HCT116 (cell line): ENCODE measurements around the gene CYP21A2. TPM values are rescaled to one million over a fixed set of nuclear protein-coding genes. Genes with fewer than 3 reads are reported as not detected.
A peak's percentile ranks its signal among the peaks of the same experiment; 100 is the strongest.

Source experiments
- ATAC-seq: fragments of 200-7000 bp; cut with Tn5 transposase; 2 replicates; pipeline ENCODE4 v1.9.1; 2020; ENCODE audit warnings: mild to moderate bottlenecking, moderate library complexity
- BruUV-seq: library from RNA; stranded (reverse); fragments of 400-500 nt; replicated peaks from 2 replicates; lab custom pipeline; 2021; lab: Mats Ljungman, UMichigan
- CTCF ChIA-PET: fragments of 300-600 bp; sonication (Branson Sonifier 250); formaldehyde crosslinking; loops from one replicate; lab custom pipeline; 2021; ENCODE audit warnings: antibody characterized with exemption; lab: Charles Lee
- POLR2A ChIA-PET: fragments of 300-600, 350-600 bp; sonication (Branson Sonifier 250); formaldehyde crosslinking; loops from one replicate; lab custom pipeline; 2021; ENCODE audit warnings: antibody characterized with exemption; lab: Charles Lee
- RAD21 ChIA-PET, 2 experiments: fragments of 300-600 bp; sonication (Branson Sonifier 250); formaldehyde crosslinking; loops; one replicate each; lab custom pipeline; 2023; ENCODE audit warnings: low total read pairs in 2 of 2; ENCODE audit not compliant: uncharacterized antibody in 2 of 2, unreplicated experiment in 2 of 2, low non-redundant PET in 1 of 2; lab: Charles Lee
- DNase-seq: peaks from one replicate; pipeline ENCODE4 v3.0.0-alpha.2; 2010; ENCODE audit warnings: low read depth, low spot score
- H2AFZ ChIP-seq: fragments of 200-600 bp; shearing (Covaris generic), sonication (generic); 2 replicates; pipeline ENCODE4 v1.6.1; 2017; ENCODE audit warnings: low read depth, mixed run types, mixed read lengths, antibody characterized with exemption, low read length; ENCODE audit not compliant: poor library complexity, severe bottlenecking
- H3K27ac ChIP-seq: 2 replicates; pipeline ENCODE4 v1.5.1; 2012; ENCODE audit warnings: low read depth, low read length
- H3K27me3 ChIP-seq: fragments of 200-600 bp; sonication (generic); 2 replicates; pipeline ENCODE4 v1.6.1; 2016; ENCODE audit warnings: mixed run types, low read length, mixed read lengths; ENCODE audit not compliant: insufficient read depth
- H3K36me3 ChIP-seq, 2 experiments: fragments of 200-500 bp in 1 of 2; fragments of 200-600 bp in 1 of 2; sonication (Bioruptor generic) in 1 of 2; sonication (generic) in 1 of 2; 2 replicates each; pipeline versions ENCODE4 v1.5.1 to v1.6.1; 2014 to 2016; ENCODE audit warnings: low read length in 2 of 2, inconsistent platforms in 1 of 2, mixed read lengths in 1 of 2, mixed run types in 1 of 2; ENCODE audit not compliant: insufficient read depth in 2 of 2, control insufficient read depth in 1 of 2
- H3K4me1 ChIP-seq, 2 experiments: fragments of 200-600 bp in 1 of 2; sonication (generic) in 1 of 2; 2 replicates each; pipeline versions ENCODE4 v1.5.1 to v1.6.1; 2012 to 2017; ENCODE audit warnings: low read length in 2 of 2, inconsistent platforms in 1 of 2, mild to moderate bottlenecking in 1 of 2, mixed read lengths in 1 of 2, mixed run types in 1 of 2, moderate library complexity in 1 of 2; ENCODE audit not compliant: insufficient read depth in 2 of 2, control insufficient read depth in 1 of 2
- H3K4me2 ChIP-seq: fragments of 200-600 bp; sonication (generic); 2 replicates; pipeline ENCODE4 v1.6.1; 2017; ENCODE audit warnings: mixed run types, low read length, mixed read lengths
- H3K4me3 ChIP-seq, 2 experiments: fragments of 200-600 bp in 1 of 2; sonication (generic) in 1 of 2; replicated peaks in 1 of 2; 2 replicates each; pipeline ENCODE4 v1.5.1; 2011 to 2016; ENCODE audit warnings: low read length in 2 of 2, control low read depth in 1 of 2, low read depth in 1 of 2, mild to moderate bottlenecking in 1 of 2, mixed read lengths in 1 of 2, mixed run types in 1 of 2
- H3K79me2 ChIP-seq: fragments of 200-600 bp; sonication (generic); 2 replicates; pipeline ENCODE4 v1.6.1; 2017; ENCODE audit warnings: mild to moderate bottlenecking, mixed run types, low read length, moderate library complexity, mixed read lengths; ENCODE audit not compliant: insufficient read depth
- H3K9ac ChIP-seq: fragments of 200-600 bp; sonication (generic); 2 replicates; pipeline ENCODE4 v1.6.1; 2016; ENCODE audit warnings: low read length, mixed read lengths
- H3K9me2 ChIP-seq: fragments of 200-600 bp; sonication (generic), shearing (Covaris generic); 2 replicates; pipeline ENCODE4 v1.6.1; 2017; ENCODE audit warnings: mixed run types, mild to moderate bottlenecking, moderate library complexity; ENCODE audit not compliant: insufficient read depth
- H3K9me3 ChIP-seq, 2 experiments: fragments of 200-500 bp in 1 of 2; fragments of 200-600 bp in 1 of 2; sonication (Bioruptor generic) in 1 of 2; sonication (generic) in 1 of 2; 2 replicates each; pipeline ENCODE4 v1.6.1; 2014 to 2017; ENCODE audit warnings: low read length in 2 of 2, mixed read lengths in 2 of 2, inconsistent platforms in 1 of 2, low read depth in 1 of 2, mild to moderate bottlenecking in 1 of 2, mixed run types in 1 of 2, moderate library complexity in 1 of 2; ENCODE audit not compliant: control insufficient read depth in 1 of 2, insufficient read depth in 1 of 2
- H4K20me1 ChIP-seq: fragments of 200-600 bp; sonication (generic), shearing (Covaris generic); 2 replicates; pipeline ENCODE4 v1.6.1; 2017; ENCODE audit warnings: mixed run types, mild to moderate bottlenecking, moderate library complexity; ENCODE audit not compliant: insufficient read depth
- ATF3 ChIP-seq: IDR thresholded peaks from 2 replicates; pipeline ENCODE4 v1.6.1; 2012
- CBX3 ChIP-seq: IDR thresholded peaks from 2 replicates; pipeline ENCODE4 v1.6.1; 2012; ENCODE audit warnings: low read depth
- EGR1 ChIP-seq: IDR thresholded peaks from 2 replicates; pipeline ENCODE4 v1.6.1; 2012; ENCODE audit warnings: low read depth
- EZH2 ChIP-seq: fragments of 200-600 bp; sonication (generic); IDR thresholded peaks from 2 replicates; pipeline ENCODE4 v1.6.1; 2017; ENCODE audit warnings: antibody characterized with exemption, mixed run types
- JUND ChIP-seq: IDR thresholded peaks from 2 replicates; pipeline ENCODE4 v1.6.1; 2012
- POLR2A ChIP-seq: IDR thresholded peaks from 2 replicates; pipeline ENCODE4 v1.7.0; 2011; ENCODE audit warnings: borderline replicate concordance; ENCODE audit not compliant: insufficient read depth, insufficient read length; ENCODE audit errors: extremely low read depth
- POLR2AphosphoS5 ChIP-seq: IDR thresholded peaks from 2 replicates; pipeline ENCODE4 v1.6.1; 2011; ENCODE audit warnings: mild to moderate bottlenecking, low read depth, low read length, moderate library complexity
- REST ChIP-seq: IDR thresholded peaks from 2 replicates; pipeline ENCODE4 v1.6.1; 2012; ENCODE audit warnings: low read depth
- TCF7L2 ChIP-seq: IDR thresholded peaks from 2 replicates; pipeline ENCODE4 v1.7.0; 2011; ENCODE audit warnings: borderline replicate concordance, inconsistent platforms; ENCODE audit not compliant: insufficient read depth, insufficient read length; ENCODE audit errors: extremely low read depth
- ZBTB33 ChIP-seq: IDR thresholded peaks from 2 replicates; pipeline ENCODE4 v1.6.1; 2011; ENCODE audit warnings: mild to moderate bottlenecking, low read length, moderate library complexity; ENCODE audit not compliant: insufficient replicate concordance; ENCODE audit errors: extremely low read depth
- ZNF274 ChIP-seq: fragments of 200-500 bp; sonication (Bioruptor generic); IDR thresholded peaks from 2 replicates; pipeline ENCODE4 v1.6.1; 2014; ENCODE audit warnings: mild to moderate bottlenecking, low read depth, low read length, inconsistent platforms
- intact Hi-C: fragments of 100-400 bp; cut with micrococcal nuclease; formaldehyde crosslinking; loops from 2 replicates; pipeline ENCODE4 v1.10.0; 2022
- total RNA-seq: library from RNA; stranded (reverse); gene quantifications from one replicate; pipeline ENCODE4 v1.2.1, GENCODE V29; 2021; ENCODE audit not compliant: unreplicated experiment

CYP21A2 gene
- total RNA-seq, 1 experiment from 2014 or later = 1.4 TPM

- TF ChIP-seq REST (no peak), POLR2AphosphoS5 (no peak), CBX3 (no peak), EGR1 (no peak)
- TF ChIP-seq, all 23 proteins: peak for 0
Observed at GRCh38 chr6:32084780-32085179, 46.6 kb downstream of the CYP21A2 start (continued).

- ATAC-seq (no peak), DNase-seq (no peak)
- H3K4me1 ChIP-seq = peaks cover 14 to 34% of the 10 kb centered on the region in 2 experiments
- no peaks in the 10 kb centered on the region for H3K79me2 ChIP-seq
- H3K4me2 ChIP-seq = peak overlapping the region; percentile 17; the same call in 1 of the 2 replicates
- intact Hi-C loops = no loop called here
- H3K27me3 ChIP-seq = no peaks in the 10 kb centered on the region
- RAD21 ChIA-PET = no interaction called here
- H4K20me1 ChIP-seq = no peaks in the 10 kb centered on the region
- H3K9ac ChIP-seq = no peak overlapping the region
- no peaks in the 10 kb centered on the region for H3K9me3 ChIP-seq
- BruUV-seq = no TSS peak
- H3K4me3 ChIP-seq = no peak overlapping the region
- H2AFZ ChIP-seq = no peak overlapping the region
- no peaks in the 10 kb centered on the region for H3K9me2 ChIP-seq
- POLR2A ChIA-PET = no interaction called here
- no peak overlapping the region for H3K27ac ChIP-seq
- TF ChIP-seq EZH2 (no peak), ZNF274 (no peak), ZBTB33 (no peak), EGR1 (no peak), ATF3 (no peak), REST (no peak), POLR2AphosphoS5 (no peak), TCF7L2 (no peak), POLR2A (no peak), JUND (no peak)
- TF ChIP-seq, all 23 proteins: peak for 0
- H3K36me3 ChIP-seq = no peaks in the 10 kb centered on the region
- CTCF ChIA-PET = no interaction called here
Observed at GRCh38 chr6:32085759-32086459, 47.7 kb downstream of the CYP21A2 start.
